Measurements from ENCODE around the gene SLC6A19.

Gene SLC6A19

GRCh38 chr5:1240496-1241260 is 39.3 kb downstream of the SLC6A19 start:
- H3K9me3 ChIP-seq (ENCODE audit: control extremely low read depth in 1 of 5, control insufficient read depth in 4 of 5, insufficient read depth in 2 of 5, low read depth in 1 of 5, low read length in 4 of 5), result peaks cover 2 to 11% (median 3%) of the 10 kb centered on the region in 5 experiments
- ChIA-PET CTCF (no interaction called here), POLR2A (no interaction called here)
- no peaks in the 10 kb centered on the region for H3K36me3 ChIP-seq (ENCODE audit: control insufficient read depth in 4 of 4, insufficient read depth in 4 of 4, low read length in 3 of 4)
- 91% methylated on average over 28 of the region's 29 CpGs for WGBS (ENCODE audit: insufficient coverage)
- DNase-seq, result no peak
- peaks cover 0 to 45% (median 11%) of the 10 kb centered on the region in 5 experiments for H3K27me3 ChIP-seq (replicated peaks in 2 of 5; ENCODE audit: control insufficient read depth in 4 of 5, insufficient read depth in 5 of 5, low read length in 4 of 5)
- no peaks in the 10 kb centered on the region for H3K4me1 ChIP-seq (ENCODE audit: control extremely low read depth in 1 of 4, control insufficient read depth in 4 of 4, insufficient read depth in 4 of 4, low read length in 3 of 4)
- H3K27ac ChIP-seq (ENCODE audit: insufficient read depth in 1 of 2, low read depth in 1 of 2, low read length in 2 of 2, poor library complexity in 1 of 2, severe bottlenecking in 2 of 2), result no peak overlapping the region
- no peak overlapping the region for H3K4me3 ChIP-seq (ENCODE audit: control insufficient read depth in 1 of 7, extremely low read depth in 1 of 7, insufficient read depth in 4 of 7, low read depth in 2 of 7, low read length in 6 of 7)

GRCh38 chr5:1241509-1242080 is 40.2 kb downstream of the SLC6A19 start:
- Histone ChIP-seq H3K4me1 (ENCODE audit: control extremely low read depth in 1 of 4, control insufficient read depth in 4 of 4, insufficient read depth in 4 of 4, low read length in 3 of 4) (no peaks in the 10 kb centered on the region), H3K27me3 (replicated peaks in 2 of 5; ENCODE audit: control insufficient read depth in 4 of 5, insufficient read depth in 5 of 5, low read length in 4 of 5) (peaks cover 0 to 47% (median 12%) of the 10 kb centered on the region in 5 experiments), H3K4me3 (ENCODE audit: control insufficient read depth in 1 of 7, extremely low read depth in 1 of 7, insufficient read depth in 4 of 7, low read depth in 2 of 7, low read length in 6 of 7) (no peak overlapping the region), H3K9me3 (ENCODE audit: control extremely low read depth in 1 of 5, control insufficient read depth in 4 of 5, insufficient read depth in 2 of 5, low read depth in 1 of 5, low read length in 4 of 5) (peaks cover 0 to 2% (median under 1%) of the 10 kb centered on the region in 5 experiments), H3K36me3 (ENCODE audit: control insufficient read depth in 4 of 4, insufficient read depth in 4 of 4, low read length in 3 of 4) (no peaks in the 10 kb centered on the region), H3K27ac (ENCODE audit: insufficient read depth in 1 of 2, low read depth in 1 of 2, low read length in 2 of 2, poor library complexity in 1 of 2, severe bottlenecking in 2 of 2) (no peak overlapping the region)
- ChIA-PET POLR2A (no interaction called here), CTCF (no interaction called here)
- WGBS (ENCODE audit: insufficient coverage), result 90% methylated on average over 21 of the region's 22 CpGs
- no peak for DNase-seq

GRCh38 chr5:1242733-1243486 is 41.5 kb downstream of the SLC6A19 start:
- H3K9me3 ChIP-seq (ENCODE audit: control extremely low read depth in 1 of 5, control insufficient read depth in 4 of 5, insufficient read depth in 2 of 5, low read depth in 1 of 5, low read length in 4 of 5), result no peaks in the 10 kb centered on the region

GRCh38 chr5:1243487-1244130 is 42.2 kb downstream of the SLC6A19 start:
- Histone ChIP-seq H3K27me3 (replicated peaks in 2 of 5; ENCODE audit: control insufficient read depth in 4 of 5, insufficient read depth in 5 of 5, low read length in 4 of 5) (peaks cover 0 to 66% (median 15%) of the 10 kb centered on the region in 5 experiments), H3K36me3 (ENCODE audit: control insufficient read depth in 4 of 4, insufficient read depth in 4 of 4, low read length in 3 of 4) (no peaks in the 10 kb centered on the region), H3K4me1 (ENCODE audit: control extremely low read depth in 1 of 4, control insufficient read depth in 4 of 4, insufficient read depth in 4 of 4, low read length in 3 of 4) (no peaks in the 10 kb centered on the region), H3K9me3 (ENCODE audit: control extremely low read depth in 1 of 5, control insufficient read depth in 4 of 5, insufficient read depth in 2 of 5, low read depth in 1 of 5, low read length in 4 of 5) (no peaks in the 10 kb centered on the region), H3K4me3 (ENCODE audit: control insufficient read depth in 1 of 7, extremely low read depth in 1 of 7, insufficient read depth in 4 of 7, low read depth in 2 of 7, low read length in 6 of 7) (no peak overlapping the region), H3K27ac (ENCODE audit: insufficient read depth in 1 of 2, low read depth in 1 of 2, low read length in 2 of 2, poor library complexity in 1 of 2, severe bottlenecking in 2 of 2) (no peak overlapping the region)
- CTCF ChIA-PET, result no interaction called here
- DNase-seq, result no peak
- WGBS (ENCODE audit: insufficient coverage), result 65% methylated on average over 26 of the region's 33 CpGs
- POLR2A ChIA-PET, result no interaction called here

More at GRCh38 chr5:1242733-1243486, 41.5 kb downstream of the SLC6A19 start:
- 90% methylated on average over 11 of the region's 14 CpGs for WGBS (ENCODE audit: insufficient coverage)
- Histone ChIP-seq H3K4me1 (ENCODE audit: control extremely low read depth in 1 of 4, control insufficient read depth in 4 of 4, insufficient read depth in 4 of 4, low read length in 3 of 4) (no peaks in the 10 kb centered on the region), H3K36me3 (ENCODE audit: control insufficient read depth in 4 of 4, insufficient read depth in 4 of 4, low read length in 3 of 4) (no peaks in the 10 kb centered on the region), H3K27me3 (replicated peaks in 2 of 5; ENCODE audit: control insufficient read depth in 4 of 5, insufficient read depth in 5 of 5, low read length in 4 of 5) (peaks cover 0 to 60% (median 15%) of the 10 kb centered on the region in 5 experiments), H3K27ac (ENCODE audit: insufficient read depth in 1 of 2, low read depth in 1 of 2, low read length in 2 of 2, poor library complexity in 1 of 2, severe bottlenecking in 2 of 2) (no peak overlapping the region), H3K4me3 (ENCODE audit: control insufficient read depth in 1 of 7, extremely low read depth in 1 of 7, insufficient read depth in 4 of 7, low read depth in 2 of 7, low read length in 6 of 7) (no peak overlapping the region)
- DNase-seq, result no peak
- ChIA-PET CTCF (no interaction called here), POLR2A (no interaction called here)

- ChIA-PET POLR2A (no interaction called here), CTCF (no interaction called here)
- no peaks in the 10 kb centered on the region for H3K36me3 ChIP-seq (ENCODE audit: control insufficient read depth in 4 of 4, insufficient read depth in 4 of 4, low read length in 3 of 4)
- no peak for DNase-seq
- H3K4me3 ChIP-seq (ENCODE audit: control insufficient read depth in 1 of 7, extremely low read depth in 1 of 7, insufficient read depth in 4 of 7, low read depth in 2 of 7, low read length in 6 of 7), result no peak overlapping the region
- H3K27ac ChIP-seq (ENCODE audit: insufficient read depth in 1 of 2, low read depth in 1 of 2, low read length in 2 of 2, poor library complexity in 1 of 2, severe bottlenecking in 2 of 2), result no peak overlapping the region
- H3K9me3 ChIP-seq (ENCODE audit: control extremely low read depth in 1 of 5, control insufficient read depth in 4 of 5, insufficient read depth in 2 of 5, low read depth in 1 of 5, low read length in 4 of 5), result no peaks in the 10 kb centered on the region
- H3K27me3 ChIP-seq (replicated peaks in 2 of 5; ENCODE audit: control insufficient read depth in 4 of 5, insufficient read depth in 5 of 5, low read length in 4 of 5), result peaks cover 0 to 64% (median 15%) of the 10 kb centered on the region in 5 experiments
- 75% methylated on average over 21 of the region's 21 CpGs for WGBS (ENCODE audit: insufficient coverage)
- H3K4me1 ChIP-seq (ENCODE audit: control extremely low read depth in 1 of 4, control insufficient read depth in 4 of 4, insufficient read depth in 4 of 4, low read length in 3 of 4), result no peaks in the 10 kb centered on the region
These were observed 42.9 kb downstream of the SLC6A19 start for GRCh38 chr5:1244255-1244654.

GRCh38 chr5:1244976-1245375 is 43.6 kb downstream of the SLC6A19 start:
- ChIA-PET POLR2A (no interaction called here), CTCF (no interaction called here)
- Histone ChIP-seq H3K4me1 (ENCODE audit: control extremely low read depth in 1 of 4, control insufficient read depth in 4 of 4, insufficient read depth in 4 of 4, low read length in 3 of 4) (no peaks in the 10 kb centered on the region), H3K9me3 (ENCODE audit: control extremely low read depth in 1 of 5, control insufficient read depth in 4 of 5, insufficient read depth in 2 of 5, low read depth in 1 of 5, low read length in 4 of 5) (no peaks in the 10 kb centered on the region), H3K4me3 (ENCODE audit: control insufficient read depth in 1 of 7, extremely low read depth in 1 of 7, insufficient read depth in 4 of 7, low read depth in 2 of 7, low read length in 6 of 7) (no peak overlapping the region), H3K27ac (ENCODE audit: insufficient read depth in 1 of 2, low read depth in 1 of 2, low read length in 2 of 2, poor library complexity in 1 of 2, severe bottlenecking in 2 of 2) (no peak overlapping the region), H3K36me3 (ENCODE audit: control insufficient read depth in 4 of 4, insufficient read depth in 4 of 4, low read length in 3 of 4) (no peaks in the 10 kb centered on the region), H3K27me3 (replicated peaks in 2 of 5; ENCODE audit: control insufficient read depth in 4 of 5, insufficient read depth in 5 of 5, low read length in 4 of 5) (peaks cover 0 to 67% (median 15%) of the 10 kb centered on the region in 5 experiments)
- no peak for DNase-seq
- WGBS (ENCODE audit: insufficient coverage), result 61% methylated on average over 9 of the region's 10 CpGs

Measured in common myeloid progenitor, CD34-positive (primary cell).